ENCODE results near the gene KCNAB1.

- TF ChIP-seq, protein P1, sequence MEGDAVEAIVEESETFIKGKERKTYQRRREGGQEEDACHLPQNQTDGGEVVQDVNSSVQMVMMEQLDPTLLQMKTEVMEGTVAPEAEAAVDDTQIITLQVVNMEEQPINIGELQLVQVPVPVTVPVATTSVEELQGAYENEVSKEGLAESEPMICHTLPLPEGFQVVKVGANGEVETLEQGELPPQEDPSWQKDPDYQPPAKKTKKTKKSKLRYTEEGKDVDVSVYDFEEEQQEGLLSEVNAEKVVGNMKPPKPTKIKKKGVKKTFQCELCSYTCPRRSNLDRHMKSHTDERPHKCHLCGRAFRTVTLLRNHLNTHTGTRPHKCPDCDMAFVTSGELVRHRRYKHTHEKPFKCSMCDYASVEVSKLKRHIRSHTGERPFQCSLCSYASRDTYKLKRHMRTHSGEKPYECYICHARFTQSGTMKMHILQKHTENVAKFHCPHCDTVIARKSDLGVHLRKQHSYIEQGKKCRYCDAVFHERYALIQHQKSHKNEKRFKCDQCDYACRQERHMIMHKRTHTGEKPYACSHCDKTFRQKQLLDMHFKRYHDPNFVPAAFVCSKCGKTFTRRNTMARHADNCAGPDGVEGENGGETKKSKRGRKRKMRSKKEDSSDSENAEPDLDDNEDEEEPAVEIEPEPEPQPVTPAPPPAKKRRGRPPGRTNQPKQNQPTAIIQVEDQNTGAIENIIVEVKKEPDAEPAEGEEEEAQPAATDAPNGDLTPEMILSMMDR (IDR thresholded peaks at IDR 0.05; ENCODE audit: insufficient read depth, low read length, poor library complexity, severe bottlenecking) = no peak
- TF ChIP-seq EZH2phosphoT487 (conservative IDR thresholded peaks at IDR 0.05; ENCODE audit: low read length) = no peak
These were observed 376.9 kb downstream of the KCNAB1 start for GRCh38 chr3:156497326-156497725.
